Measurements from ENCODE around the gene DNM3. TPM values are rescaled to one million over a fixed set of nuclear protein-coding genes. Genes with fewer than 3 reads are reported as not detected.

DNM3 gene
- total and polyA plus RNA-seq, 9 of the 15 experiments (the other 6 are each of a cell fraction or from before 2014, with no cell fraction given), result 0.08 to 0.36 (median 0.22) TPM; not detected in 1

DNA sequence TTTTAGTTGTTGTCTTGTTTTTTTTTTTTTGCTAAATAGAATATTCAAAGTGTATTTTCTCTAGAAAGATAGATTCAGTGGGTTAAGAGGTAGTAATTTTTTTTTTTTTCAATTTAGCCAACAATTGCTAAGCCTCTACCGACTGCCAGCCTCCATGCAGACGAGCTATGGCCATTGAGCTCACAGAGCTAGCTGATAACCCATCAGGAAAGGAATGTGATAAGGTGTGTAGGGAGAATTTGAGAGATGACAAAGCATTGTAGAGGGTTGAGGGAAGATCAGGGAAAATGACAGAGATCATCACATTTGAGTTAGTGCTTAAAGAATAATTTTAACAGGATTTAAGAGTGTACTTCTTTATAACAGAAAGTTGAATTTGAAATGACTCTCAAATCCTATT, 30.6 kb downstream of the DNM3 start:
- in situ Hi-C loops (cut with MboI), result no loop called here
- FAIRE-seq, result no peak

More for the DNA sequence above, 30.6 kb downstream of the DNM3 start:
- ChIA-PET CTCF (ENCODE audit: low intra/inter-chr PET ratio) (no interaction called here), POLR2A (no interaction called here)
- Histone ChIP-seq H3K4me2 (ENCODE audit: insufficient read depth, low read length) (no peak overlapping the region), H4K20me1 (replicated peaks; ENCODE audit: control insufficient read depth, insufficient read depth, low read length) (no peaks in the 10 kb centered on the region), H3K4me1 (replicated peaks in 1 of 2; ENCODE audit: control insufficient read depth in 2 of 2, insufficient read depth in 2 of 2, low read length in 2 of 2) (no peaks in the 10 kb centered on the region), H3K36me3 (ENCODE audit: control insufficient read depth, insufficient read depth, low read length) (no peaks in the 10 kb centered on the region), H3K4me3 (no peak overlapping the region), H3K79me2 (ENCODE audit: control insufficient read depth, insufficient read depth, low read length) (no peaks in the 10 kb centered on the region), H3K27ac (ENCODE audit: extremely low read depth, low read depth, low read length) (no peak overlapping the region), H3K9me3 (replicated peaks; ENCODE audit: control insufficient read depth, insufficient read depth, low read depth, low read length) (no peaks in the 10 kb centered on the region), H2AFZ (ENCODE audit: low read depth, low read length) (no peak overlapping the region), H3K27me3 (ENCODE audit: control insufficient read depth in 2 of 2, insufficient read depth in 2 of 2, low read length in 2 of 2) (no peaks in the 10 kb centered on the region; a peak in 1 of 5 replicates), H3K9me1 (ENCODE audit: control insufficient read depth, insufficient read depth, low read length) (no peaks in the 10 kb centered on the region), H3K9ac (ENCODE audit: insufficient read depth in 1 of 2, low read depth in 2 of 2, low read length in 2 of 2) (no peak overlapping the region)
- TF ChIP-seq PTBP1 (IDR thresholded peaks at IDR 0.05; ENCODE audit: low read depth, low read length) (no peak), FOXP1 (CRISPR knock-in tag; IDR thresholded peaks at IDR 0.05) (no peak), ZNF197 (CRISPR knock-in tag; IDR thresholded peaks at IDR 0.05; ENCODE audit: low read depth) (no peak), HCFC1 (IDR thresholded peaks at IDR 0.05; ENCODE audit: low read depth, low read length) (no peak)
- TF ChIP-seq, protein P1, sequence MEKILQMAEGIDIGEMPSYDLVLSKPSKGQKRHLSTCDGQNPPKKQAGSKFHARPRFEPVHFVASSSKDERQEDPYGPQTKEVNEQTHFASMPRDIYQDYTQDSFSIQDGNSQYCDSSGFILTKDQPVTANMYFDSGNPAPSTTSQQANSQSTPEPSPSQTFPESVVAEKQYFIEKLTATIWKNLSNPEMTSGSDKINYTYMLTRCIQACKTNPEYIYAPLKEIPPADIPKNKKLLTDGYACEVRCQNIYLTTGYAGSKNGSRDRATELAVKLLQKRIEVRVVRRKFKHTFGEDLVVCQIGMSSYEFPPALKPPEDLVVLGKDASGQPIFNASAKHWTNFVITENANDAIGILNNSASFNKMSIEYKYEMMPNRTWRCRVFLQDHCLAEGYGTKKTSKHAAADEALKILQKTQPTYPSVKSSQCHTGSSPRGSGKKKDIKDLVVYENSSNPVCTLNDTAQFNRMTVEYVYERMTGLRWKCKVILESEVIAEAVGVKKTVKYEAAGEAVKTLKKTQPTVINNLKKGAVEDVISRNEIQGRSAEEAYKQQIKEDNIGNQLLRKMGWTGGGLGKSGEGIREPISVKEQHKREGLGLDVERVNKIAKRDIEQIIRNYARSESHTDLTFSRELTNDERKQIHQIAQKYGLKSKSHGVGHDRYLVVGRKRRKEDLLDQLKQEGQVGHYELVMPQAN (IDR thresholded peaks at IDR 0.05; ENCODE audit: borderline replicate concordance), result no peak
- TF ChIP-seq, protein P2, sequence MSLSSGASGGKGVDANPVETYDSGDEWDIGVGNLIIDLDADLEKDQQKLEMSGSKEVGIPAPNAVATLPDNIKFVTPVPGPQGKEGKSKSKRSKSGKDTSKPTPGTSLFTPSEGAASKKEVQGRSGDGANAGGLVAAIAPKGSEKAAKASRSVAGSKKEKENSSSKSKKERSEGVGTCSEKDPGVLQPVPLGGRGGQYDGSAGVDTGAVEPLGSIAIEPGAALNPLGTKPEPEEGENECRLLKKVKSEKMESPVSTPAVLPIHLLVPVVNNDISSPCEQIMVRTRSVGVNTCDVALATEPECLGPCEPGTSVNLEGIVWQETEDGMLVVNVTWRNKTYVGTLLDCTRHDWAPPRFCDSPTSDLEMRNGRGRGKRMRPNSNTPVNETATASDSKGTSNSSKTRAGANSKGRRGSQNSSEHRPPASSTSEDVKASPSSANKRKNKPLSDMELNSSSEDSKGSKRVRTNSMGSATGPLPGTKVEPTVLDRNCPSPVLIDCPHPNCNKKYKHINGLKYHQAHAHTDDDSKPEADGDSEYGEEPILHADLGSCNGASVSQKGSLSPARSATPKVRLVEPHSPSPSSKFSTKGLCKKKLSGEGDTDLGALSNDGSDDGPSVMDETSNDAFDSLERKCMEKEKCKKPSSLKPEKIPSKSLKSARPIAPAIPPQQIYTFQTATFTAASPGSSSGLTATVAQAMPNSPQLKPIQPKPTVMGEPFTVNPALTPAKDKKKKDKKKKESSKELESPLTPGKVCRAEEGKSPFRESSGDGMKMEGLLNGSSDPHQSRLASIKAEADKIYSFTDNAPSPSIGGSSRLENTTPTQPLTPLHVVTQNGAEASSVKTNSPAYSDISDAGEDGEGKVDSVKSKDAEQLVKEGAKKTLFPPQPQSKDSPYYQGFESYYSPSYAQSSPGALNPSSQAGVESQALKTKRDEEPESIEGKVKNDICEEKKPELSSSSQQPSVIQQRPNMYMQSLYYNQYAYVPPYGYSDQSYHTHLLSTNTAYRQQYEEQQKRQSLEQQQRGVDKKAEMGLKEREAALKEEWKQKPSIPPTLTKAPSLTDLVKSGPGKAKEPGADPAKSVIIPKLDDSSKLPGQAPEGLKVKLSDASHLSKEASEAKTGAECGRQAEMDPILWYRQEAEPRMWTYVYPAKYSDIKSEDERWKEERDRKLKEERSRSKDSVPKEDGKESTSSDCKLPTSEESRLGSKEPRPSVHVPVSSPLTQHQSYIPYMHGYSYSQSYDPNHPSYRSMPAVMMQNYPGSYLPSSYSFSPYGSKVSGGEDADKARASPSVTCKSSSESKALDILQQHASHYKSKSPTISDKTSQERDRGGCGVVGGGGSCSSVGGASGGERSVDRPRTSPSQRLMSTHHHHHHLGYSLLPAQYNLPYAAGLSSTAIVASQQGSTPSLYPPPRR (CRISPR knock-in tag; IDR thresholded peaks at IDR 0.05; ENCODE audit: borderline replicate concordance), result no peak
- intact Hi-C loops (cut with micrococcal nuclease), result no loop called here
- ATAC-seq (no peak), DNase-seq (ENCODE audit: extremely low read depth in 1 of 4, low spot score in 3 of 4) (no peak)
- WGBS (ENCODE audit: insufficient coverage, low coverage, missing lambda C conversion rate), result 4% methylated on average over 2 of the region's 2 CpGs
- no TSS peak for BruUV-seq (replicated peaks)
